HAP-1 (cell line): ENCODE results near the gene SHCBP1L.

Source experiments
- DNase-seq, 2 experiments: peaks; one replicate each; pipeline ENCODE4 v3.0.0-alpha.2; 2016 to 2020; ENCODE audit warnings: low spot score in 2 of 2
- H3K27me3 ChIP-seq: fragments of 250-450 bp; sonication (Bioruptor Pico); 2 replicates; pipeline ENCODE4 v1.5.1; 2020; ENCODE audit warnings: low read depth, mild to moderate bottlenecking, moderate library complexity
- H3K36me3 ChIP-seq: fragments of 250-450 bp; sonication (Bioruptor Pico); replicated peaks from 2 replicates; pipeline ENCODE4 v1.5.1; 2020; ENCODE audit warnings: mild to moderate bottlenecking
- H3K4me1 ChIP-seq: fragments of 250-450 bp; sonication (Bioruptor Pico); 2 replicates; pipeline ENCODE4 v1.5.1; 2020; ENCODE audit warnings: mild to moderate bottlenecking
- H3K4me3 ChIP-seq: fragments of 250-450 bp; sonication (Bioruptor Pico); 2 replicates; pipeline ENCODE4 v1.5.1; 2020; ENCODE audit warnings: mild to moderate bottlenecking, moderate library complexity
- H3K9me3 ChIP-seq: fragments of 250-450 bp; sonication (Bioruptor Pico); 2 replicates; pipeline ENCODE4 v1.5.1; 2020; ENCODE audit warnings: mild to moderate bottlenecking, moderate library complexity
- in situ Hi-C: fragments of 300-500 bp; cut with MboI; formaldehyde crosslinking; loops from 3 replicates; pipeline ENCODE4 v1.14.3; 2020; ENCODE audit warnings: low sequenced_read_pairs, inconsistent platforms, mixed read lengths

Gene SHCBP1L

DNA sequence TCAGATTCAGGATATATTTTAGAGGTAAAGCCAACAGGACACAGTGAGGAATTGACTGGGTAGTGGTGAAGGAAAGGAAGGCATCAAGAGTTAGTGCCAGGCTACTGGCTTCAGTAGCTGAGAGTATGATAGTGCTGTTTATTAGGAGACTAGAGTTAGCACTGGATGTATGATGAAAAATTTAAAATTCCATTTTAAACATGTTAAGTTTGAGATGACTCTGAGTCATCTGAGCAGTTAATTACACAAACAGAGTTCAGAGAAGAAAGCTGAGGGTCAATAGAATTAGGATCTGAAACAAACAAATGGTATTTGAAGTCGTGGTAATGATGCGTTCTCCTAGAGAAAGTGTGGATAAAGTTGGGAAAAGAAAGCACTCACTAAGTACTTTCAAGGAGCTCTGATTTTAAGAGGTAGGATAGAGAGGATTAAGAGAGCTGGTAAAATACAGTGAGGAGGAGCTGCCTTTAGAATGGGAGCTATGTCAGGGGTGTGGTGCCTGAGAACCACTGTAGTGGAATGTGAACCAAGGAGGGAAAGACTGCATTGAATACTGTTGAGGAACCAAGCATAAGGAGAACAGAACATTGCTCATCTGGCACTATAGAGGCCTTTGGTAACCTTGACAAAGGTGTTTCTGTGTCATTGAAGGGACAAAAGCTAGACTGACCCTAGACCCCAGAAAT lies 21.7 kb upstream of the SHCBP1L start:
- in situ Hi-C loops: loop anchor here (25.0 kb wide), 1 partner anchor 263 kb away; no protein-coding TSS in a partner anchor
- peak in 1 of 2 experiments; percentile 46 for DNase-seq

DNA sequence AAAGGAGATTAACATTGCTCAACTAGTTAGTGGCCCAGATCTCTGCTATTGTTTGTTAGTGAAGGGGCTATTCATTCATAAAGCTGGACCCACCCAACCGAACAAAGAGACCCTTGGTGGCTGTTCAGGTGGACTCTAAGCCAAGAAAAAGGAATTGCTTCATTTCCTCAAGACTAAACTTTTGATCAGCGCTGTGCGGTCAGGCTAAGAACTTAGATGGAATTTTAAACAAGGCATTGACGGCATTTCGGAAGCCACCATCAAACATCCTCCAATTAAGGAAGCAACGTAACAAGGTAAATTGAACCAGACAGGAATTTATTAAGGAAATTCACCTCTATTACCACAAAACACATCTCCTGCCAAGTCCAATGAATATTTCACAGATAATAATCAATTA lies 19.9 kb upstream of the SHCBP1L start:
- Histone ChIP-seq H3K36me3 (no peaks in the 10 kb centered on the region), H3K27me3 (no peaks in the 10 kb centered on the region), H3K4me3 (no peak overlapping the region), H3K9me3 (no peaks in the 10 kb centered on the region), H3K4me1 (peaks cover 9% of the 10 kb centered on the region)
- in situ Hi-C loops: loop anchor here (25.0 kb wide), 1 partner anchor 264 kb away; no protein-coding TSS in a partner anchor
- DNase-seq: peak; percentile 19 to 25

More for the DNA sequence above, 21.7 kb upstream of the SHCBP1L start:
- H3K27me3 ChIP-seq: no peaks in the 10 kb centered on the region
- H3K4me3 ChIP-seq: no peak overlapping the region
- H3K4me1 ChIP-seq: peaks cover 9% of the 10 kb centered on the region
- H3K9me3 ChIP-seq: no peaks in the 10 kb centered on the region
- H3K36me3 ChIP-seq: no peaks in the 10 kb centered on the region

- in situ Hi-C loops: loop anchor here (25.0 kb wide), 1 partner anchor 265 kb away; no protein-coding TSS in a partner anchor
- H3K27me3 ChIP-seq: no peaks in the 10 kb centered on the region
- H3K36me3 ChIP-seq: no peaks in the 10 kb centered on the region
- DNase-seq: no peak
- H3K4me1 ChIP-seq: peaks cover 9% of the 10 kb centered on the region
- H3K9me3 ChIP-seq: no peaks in the 10 kb centered on the region
- H3K4me3 ChIP-seq: no peak overlapping the region
These were observed 19.3 kb upstream of the SHCBP1L start for GRCh38 chr1:182972231-182972630.

DNA sequence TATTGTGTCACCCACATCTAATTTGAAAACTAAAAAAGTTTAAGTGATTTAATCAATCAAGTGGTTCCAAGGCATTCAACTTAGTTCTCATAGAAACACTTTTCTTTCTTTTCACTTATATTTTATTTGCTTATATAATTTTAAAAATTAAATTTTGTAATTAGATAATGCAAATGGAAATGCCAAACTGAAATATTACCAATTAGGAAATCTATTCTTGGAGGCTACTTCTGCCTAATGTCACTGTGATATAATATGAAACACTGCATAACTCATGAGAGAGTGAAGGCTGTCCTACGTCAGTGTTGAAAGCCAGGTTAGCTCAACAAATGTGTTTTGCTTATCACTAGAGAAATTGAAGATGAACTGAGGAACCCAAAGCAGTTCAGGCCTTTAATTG lies 18.3 kb upstream of the SHCBP1L start:
- Histone ChIP-seq H3K4me3 (no peak overlapping the region), H3K9me3 (no peaks in the 10 kb centered on the region), H3K36me3 (no peaks in the 10 kb centered on the region), H3K4me1 (peaks cover 9% of the 10 kb centered on the region), H3K27me3 (no peaks in the 10 kb centered on the region)
- no peak for DNase-seq
- in situ Hi-C loops: loop anchor here (25.0 kb wide), 1 partner anchor 266 kb away; no protein-coding TSS in a partner anchor

GRCh38 chr1:182968836-182969734 lies 16.1 kb upstream of the SHCBP1L start:
- no peaks in the 10 kb centered on the region for H3K9me3 ChIP-seq
- DNase-seq: no peak
- H3K4me1 ChIP-seq: peaks cover 20% of the 10 kb centered on the region
- in situ Hi-C loops: loop anchor here (25.0 kb wide), 1 partner anchor 268 kb away; no protein-coding TSS in a partner anchor
- H3K4me3 ChIP-seq: no peak overlapping the region
- no peaks in the 10 kb centered on the region for H3K27me3 ChIP-seq
- H3K36me3 ChIP-seq: no peaks in the 10 kb centered on the region

DNA sequence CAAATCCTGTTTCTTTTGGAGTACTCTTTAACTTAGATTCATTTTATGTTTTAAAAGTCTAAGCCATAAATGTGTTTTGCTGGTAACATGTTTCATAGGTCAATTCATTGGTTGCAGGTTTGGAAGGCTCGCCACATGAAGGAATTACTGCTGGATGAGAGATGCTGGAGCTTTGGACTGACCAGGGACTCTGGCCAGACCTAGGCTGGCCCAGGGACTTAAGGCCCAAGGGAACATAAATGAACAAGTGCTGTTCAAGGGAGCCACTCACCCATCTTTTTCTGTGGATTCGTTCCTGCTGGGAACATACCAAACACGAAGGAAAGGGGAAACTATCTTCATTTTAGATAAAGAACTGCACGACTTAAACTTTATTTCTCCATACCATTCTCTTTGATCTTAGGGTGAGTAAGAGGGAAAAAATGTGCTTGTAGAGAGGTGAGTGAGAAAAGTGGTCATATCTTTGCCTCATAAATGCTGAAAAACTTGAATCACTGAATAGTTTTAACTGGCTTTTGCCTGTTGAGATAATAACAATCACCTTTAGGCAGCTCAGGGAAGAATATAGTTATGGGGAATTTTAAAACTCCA lies 15.3 kb upstream of the SHCBP1L start:
- in situ Hi-C loops: loop anchor here (25.0 kb wide), 1 partner anchor 269 kb away; no protein-coding TSS in a partner anchor
- no peak for DNase-seq
- H3K9me3 ChIP-seq: no peaks in the 10 kb centered on the region
- no peak overlapping the region for H3K4me3 ChIP-seq
- H3K36me3 ChIP-seq: no peaks in the 10 kb centered on the region
- no peaks in the 10 kb centered on the region for H3K27me3 ChIP-seq
- H3K4me1 ChIP-seq: peaks cover 20% of the 10 kb centered on the region

GRCh38 chr1:182965861-182966260 lies 12.9 kb upstream of the SHCBP1L start:
- H3K36me3 ChIP-seq: no peaks in the 10 kb centered on the region
- in situ Hi-C loops: loop anchor here (25.0 kb wide), 1 partner anchor 271 kb away; no protein-coding TSS in a partner anchor
- no peaks in the 10 kb centered on the region for H3K9me3 ChIP-seq
- no peak overlapping the region for H3K4me3 ChIP-seq
- peaks cover 18% of the 10 kb centered on the region for H3K4me1 ChIP-seq
- H3K27me3 ChIP-seq: no peaks in the 10 kb centered on the region
- peak; percentile 66 to 80 for DNase-seq

DNA sequence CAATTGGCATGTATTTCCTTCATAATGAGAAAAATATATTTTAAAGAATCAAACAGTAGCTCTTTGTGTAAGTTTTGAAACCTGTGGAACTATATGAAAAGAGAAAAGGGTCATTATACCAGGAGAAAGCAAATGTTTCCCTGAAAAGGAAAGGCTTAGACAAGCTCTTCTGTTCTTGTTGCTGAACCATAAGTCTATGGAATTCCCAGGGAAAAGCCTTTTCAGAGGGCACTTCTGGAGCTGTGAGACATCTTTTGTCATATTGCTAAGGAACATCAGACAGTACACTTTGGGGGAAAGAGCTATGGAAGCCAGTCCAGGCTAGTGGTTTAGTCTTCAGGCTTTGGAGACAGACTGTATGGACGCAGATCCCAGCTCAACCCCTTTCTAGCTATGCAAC lies 12.1 kb upstream of the SHCBP1L start:
- Histone ChIP-seq H3K36me3 (no peaks in the 10 kb centered on the region), H3K4me3 (no peak overlapping the region), H3K9me3 (no peaks in the 10 kb centered on the region), H3K4me1 (peaks cover 18% of the 10 kb centered on the region), H3K27me3 (no peaks in the 10 kb centered on the region)
- in situ Hi-C loops: loop anchor here (25.0 kb wide), 1 partner anchor 272 kb away; no protein-coding TSS in a partner anchor
- peak in 1 of 2 experiments; percentile 28 for DNase-seq

DNA sequence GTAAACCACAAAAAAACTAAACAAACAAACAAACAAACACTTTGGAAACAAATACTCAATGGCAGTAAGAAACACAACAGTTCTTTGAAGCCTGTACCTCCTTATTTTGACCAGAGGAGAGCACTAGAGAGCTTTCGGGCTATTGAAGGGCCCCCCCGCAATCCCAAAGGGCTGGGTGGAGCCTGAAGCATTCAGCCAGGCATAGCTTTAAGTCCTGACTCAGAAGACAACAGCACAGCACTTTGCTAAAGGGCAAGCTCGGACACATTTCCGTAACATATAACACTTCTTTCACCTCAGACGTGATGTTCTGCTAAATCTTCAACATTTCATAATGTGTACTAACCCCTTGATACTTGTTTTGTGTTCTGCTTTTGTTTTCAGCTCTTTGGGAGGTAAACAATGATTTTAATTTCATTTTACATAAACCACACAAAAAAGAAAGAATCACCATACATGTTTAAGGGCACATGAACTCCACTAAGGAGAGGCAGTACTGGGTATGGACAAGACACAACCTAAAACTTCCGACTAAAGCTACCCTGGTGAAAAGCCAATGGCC lies 9.7 kb upstream of the SHCBP1L start:
- Histone ChIP-seq H3K4me3 (no peak overlapping the region), H3K27me3 (no peaks in the 10 kb centered on the region), H3K4me1 (peaks cover 24% of the 10 kb centered on the region), H3K36me3 (no peaks in the 10 kb centered on the region), H3K9me3 (no peaks in the 10 kb centered on the region)
- in situ Hi-C loops: loop anchor here (25.0 kb wide), 1 partner anchor 275 kb away; no protein-coding TSS in a partner anchor
- peak; percentile 83 for DNase-seq

DNA sequence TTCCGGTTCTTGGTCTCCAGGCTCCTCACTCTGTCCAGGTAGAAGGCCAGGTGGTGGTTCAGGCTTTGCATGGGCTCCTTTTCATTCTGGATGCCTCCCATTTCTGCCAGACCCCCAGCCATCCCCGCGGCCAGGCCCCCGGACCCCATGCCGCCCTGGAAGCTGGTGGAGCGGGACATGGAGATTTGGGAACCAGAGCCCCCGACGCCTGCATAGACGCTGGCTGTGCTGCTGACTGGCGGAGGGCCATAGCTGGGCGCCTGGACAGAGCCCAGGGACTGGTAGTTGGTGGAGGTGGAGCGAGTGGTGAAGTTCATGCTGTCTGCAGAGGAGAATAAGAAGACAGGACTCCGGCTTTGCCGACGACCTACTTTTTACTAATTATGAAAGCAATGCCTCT lies 7.1 kb upstream of the SHCBP1L start:
- Histone ChIP-seq H3K4me1 (peaks cover 13% of the 10 kb centered on the region), H3K9me3 (no peaks in the 10 kb centered on the region), H3K27me3 (no peaks in the 10 kb centered on the region), H3K36me3 (no peaks in the 10 kb centered on the region), H3K4me3 (no peak overlapping the region)
- in situ Hi-C loops: loop anchor here (25.0 kb wide), 1 partner anchor 277 kb away; no protein-coding TSS in a partner anchor
- no peak for DNase-seq

- Histone ChIP-seq H3K4me1 (peaks cover 10% of the 10 kb centered on the region), H3K4me3 (no peak overlapping the region), H3K27me3 (no peaks in the 10 kb centered on the region), H3K36me3 (no peaks in the 10 kb centered on the region), H3K9me3 (no peaks in the 10 kb centered on the region)
- peak; percentile 37 to 75 for DNase-seq
- in situ Hi-C loops: loop anchor here (25.0 kb wide), 1 partner anchor 279 kb away; no protein-coding TSS in a partner anchor
These were observed 5.0 kb upstream of the SHCBP1L start for GRCh38 chr1:182957902-182958395.

GRCh38 chr1:182956708-182957365 lies 3.9 kb upstream of the SHCBP1L start:
- H3K4me1 ChIP-seq: peaks cover 7% of the 10 kb centered on the region
- H3K36me3 ChIP-seq: no peaks in the 10 kb centered on the region
- no peak overlapping the region for H3K4me3 ChIP-seq
- no peaks in the 10 kb centered on the region for H3K27me3 ChIP-seq
- DNase-seq: no peak
- in situ Hi-C loops: loop anchor here (25.0 kb wide), 1 partner anchor 280 kb away; no protein-coding TSS in a partner anchor
- H3K9me3 ChIP-seq: no peaks in the 10 kb centered on the region
